GM12878 (cell line): ENCODE results near the gene ZDHHC22. TPM values are rescaled to one million over a fixed set of nuclear protein-coding genes. Genes with fewer than 3 reads are reported as not detected.

Experiments
- ATAC-seq: fragments of 200-7000 bp; cut with Tn5 transposase; 3 replicates; pipeline ENCODE4 v1.9.1; 2020; ENCODE audit warnings: mild to moderate bottlenecking, moderate library complexity
- BruUV-seq: library from RNA; stranded (reverse); fragments of 400-500 nt; replicated peaks from 2 replicates; lab custom pipeline; 2021; lab: Mats Ljungman, UMichigan
- CTCF ChIA-PET: fragments of 300-600 bp; sonication (Branson Sonifier 250); formaldehyde crosslinking; extraction: SDS; loops from one replicate; lab custom pipeline; 2021; ENCODE audit warnings: inconsistent platforms; lab: Yijun Ruan, JAX
- POLR2A ChIA-PET: fragments of 350-600 bp; formaldehyde crosslinking; extraction: SDS; loops from one replicate; lab custom pipeline; 2021; ENCODE audit warnings: inconsistent platforms; lab: Charles Lee
- RAD21 ChIA-PET: fragments of 300-600 bp; sonication (Branson Sonifier 250); formaldehyde crosslinking; loops from one replicate; lab custom pipeline; 2023; ENCODE audit warnings: antibody characterized with exemption; ENCODE audit not compliant: unreplicated experiment; lab: Charles Lee
- SMC1A ChIA-PET: fragments of 300-600 bp; sonication (Branson Sonifier 250); formaldehyde crosslinking; loops from one replicate; lab custom pipeline; 2023; ENCODE audit not compliant: unreplicated experiment, uncharacterized antibody; lab: Charles Lee
- DNase-seq: peaks from one replicate; pipeline ENCODE4 v3.0.0-alpha.2; 2011; ENCODE audit warnings: low read depth, low spot score
- FAIRE-seq: peaks from 3 replicates; lab custom pipeline; 2011; peaks lifted over from hg19 to GRCh38; lab: Jason Lieb, UNC
- H2AFZ ChIP-seq: 2 replicates; pipeline ENCODE4 v1.6.0; 2011; ENCODE audit warnings: low read depth, low read length, control low read depth; ENCODE audit not compliant: control insufficient read depth
- H3K27ac ChIP-seq: 2 replicates; pipeline ENCODE4 v1.5.1; 2011; ENCODE audit warnings: control low read depth; ENCODE audit not compliant: control insufficient read depth, insufficient read depth
- H3K27me3 ChIP-seq, 2 experiments: replicated peaks in 1 of 2; 2 replicates each; pipeline versions ENCODE4 v1.6.0 to v1.6.1; 2011; ENCODE audit warnings: low read length in 1 of 2; ENCODE audit not compliant: control insufficient read depth in 2 of 2, insufficient read depth in 2 of 2
- H3K36me3 ChIP-seq, 2 experiments: 2 replicates each; pipeline ENCODE4 v1.5.1; 2011; ENCODE audit warnings: low read length in 1 of 2; ENCODE audit not compliant: control insufficient read depth in 2 of 2, insufficient read depth in 2 of 2
- H3K4me1 ChIP-seq: 2 replicates; pipeline ENCODE4 v1.6.1; 2011; ENCODE audit warnings: mild to moderate bottlenecking, low read length, moderate library complexity, mixed read lengths; ENCODE audit not compliant: control insufficient read depth, insufficient read depth
- H3K4me2 ChIP-seq: 2 replicates; pipeline ENCODE4 v1.6.0; 2011; ENCODE audit warnings: control low read depth; ENCODE audit not compliant: control insufficient read depth, insufficient read depth
- H3K4me3 ChIP-seq: fragments of 200-600 bp; sonication (generic); 2 replicates; pipeline ENCODE4 v1.5.1; 2016
- H3K79me2 ChIP-seq: 2 replicates; pipeline ENCODE4 v1.6.0; 2011; ENCODE audit warnings: low read length; ENCODE audit not compliant: control insufficient read depth, insufficient read depth
- H3K9ac ChIP-seq: 2 replicates; pipeline ENCODE4 v1.8.0; 2011; ENCODE audit warnings: low read length, control low read depth, mixed read lengths; ENCODE audit not compliant: control insufficient read depth, insufficient read depth
- H3K9me3 ChIP-seq: replicated peaks from 3 replicates; pipeline ENCODE4 v1.5.1; 2011; ENCODE audit warnings: mild to moderate bottlenecking, low read length; ENCODE audit not compliant: control insufficient read depth, insufficient read depth
- H4K20me1 ChIP-seq: 2 replicates; pipeline ENCODE4 v1.6.0; 2011; ENCODE audit not compliant: control insufficient read depth, insufficient read depth
- CEBPB ChIP-seq, 2 experiments: fragments of 150-350 bp in 1 of 2; IDR thresholded peaks; 2 replicates each; pipeline ENCODE4 v1.6.1; 2012 to 2014; ENCODE audit warnings: low read depth in 2 of 2, low read length in 2 of 2, borderline replicate concordance in 1 of 2, inconsistent platforms in 1 of 2
- CREM ChIP-seq: IDR thresholded peaks from 2 replicates; pipeline ENCODE4 v1.6.1; 2014; ENCODE audit warnings: antibody characterized with exemption, low read depth
- ESRRA ChIP-seq: IDR thresholded peaks from 2 replicates; pipeline ENCODE4 v1.6.1; 2012; ENCODE audit warnings: mild to moderate bottlenecking, low read length, improper control_type of control experiment
- ETV6 ChIP-seq, 2 experiments: fragments of 450-650 bp in 1 of 2; IDR thresholded peaks in 1 of 2; conservative IDR thresholded peaks in 1 of 2; 2 replicates each; pipeline ENCODE4 v1.6.1; 2014; ENCODE audit warnings: antibody characterized with exemption in 1 of 2, borderline replicate concordance in 1 of 2, low read depth in 1 of 2, mild to moderate bottlenecking in 1 of 2, moderate library complexity in 1 of 2
- MEF2A ChIP-seq: IDR thresholded peaks from 2 replicates; pipeline ENCODE4 v1.6.1; 2011; ENCODE audit warnings: low read depth, mild to moderate bottlenecking, low read length, moderate library complexity; ENCODE audit not compliant: insufficient read depth
- MYC ChIP-seq: IDR thresholded peaks from 2 replicates; pipeline ENCODE4 v1.6.1; 2011; ENCODE audit warnings: mild to moderate bottlenecking, low read length, moderate library complexity, inconsistent platforms; ENCODE audit not compliant: insufficient read depth, insufficient replicate concordance, insufficient read length, severe bottlenecking
- NBN ChIP-seq: fragments of 450-650 bp; IDR thresholded peaks from 2 replicates; pipeline ENCODE4 v1.6.1; 2016
- PML ChIP-seq: IDR thresholded peaks from 2 replicates; pipeline ENCODE4 v1.6.1; 2012; ENCODE audit warnings: low read length, inconsistent platforms
- POLR2AphosphoS2 ChIP-seq: IDR thresholded peaks from 2 replicates; pipeline ENCODE4 v1.6.1; 2011; ENCODE audit warnings: low read depth, mild to moderate bottlenecking, low read length, improper control_type of control experiment, moderate library complexity
- POU2F2 ChIP-seq: IDR thresholded peaks from 3 replicates; pipeline ENCODE4 v1.6.1; 2011; ENCODE audit warnings: low read depth, mild to moderate bottlenecking, low read length, borderline replicate concordance
- RCOR1 ChIP-seq: conservative IDR thresholded peaks from 2 replicates; pipeline ENCODE4 v1.6.1; 2012; ENCODE audit warnings: low read depth, low read length, improper control_type of control experiment
- SMAD5 ChIP-seq: IDR thresholded peaks from 2 replicates; pipeline ENCODE4 v1.6.1; 2016; ENCODE audit warnings: antibody characterized with exemption, low read depth
- WRNIP1 ChIP-seq: IDR thresholded peaks from 2 replicates; pipeline ENCODE4 v1.6.1; 2011; ENCODE audit warnings: low read depth, low read length, improper control_type of control experiment, borderline replicate concordance
- YBX1 ChIP-seq: fragments of 450-650 bp; IDR thresholded peaks from 2 replicates; pipeline ENCODE4 v1.6.1; 2016; ENCODE audit warnings: antibody characterized with exemption
- WGBS: methylation state at CpG from one replicate; pipeline ENCODE4 v1.1.6; 2016; ENCODE audit warnings: low lambda C conversion rate; ENCODE audit not compliant: insufficient replicate concordance, insufficient coverage; ENCODE audit errors: missing lambda C conversion rate; 5-methylcytosine and 5-hydroxymethylcytosine counted together
- in situ Hi-C: fragments of 300-500 bp; cut with MboI; formaldehyde crosslinking; loops from 9 replicates; pipeline ENCODE4 v1.14.3; 2018; ENCODE audit warnings: mixed read lengths
- intact Hi-C: fragments of 100-400 bp; cut with micrococcal nuclease; formaldehyde crosslinking; loops from one replicate; pipeline ENCODE4 v1.14.2; 2022; ENCODE audit not compliant: unreplicated experiment
- polyA plus RNA-seq, 11 experiments: library from polyadenylated mRNA; depleted of rRNA in 4 of 11; unstranded in 6 of 11; stranded (reverse) in 5 of 11; fragments of >200 nt; fragmentation: Nextera tagmentation in 4 of 11; fragmentation: Illumina TruSeq in 1 of 11; extraction: Ambion mirVana in 4 of 11; extraction: Trizol in 1 of 11; gene quantifications; 1 replicate in 1 of 11; 2 replicates in 10 of 11; pipeline versions ENCODE4 v1.2.1 to v1.2.3, GENCODE V29; 2011 to 2016; ENCODE audit warnings: inconsistent platforms in 2 of 11, missing spikeins in 2 of 11, low read depth in 1 of 11
- total RNA-seq, 4 experiments: library from RNA; depleted of rRNA in 3 of 4; stranded (reverse); fragments of >200 nt in 3 of 4; fragmentation: Illumina TruSeq in 1 of 4; extraction: Trizol in 1 of 4; gene quantifications; 2 replicates each; pipeline versions ENCODE4 v1.2.1 to v1.2.3, GENCODE V29; 2013 to 2021
- TF ChIP-seq, protein P1 (sequence below): fragments of 450-650 bp; IDR thresholded peaks from 2 replicates; pipeline ENCODE4 v1.6.1; 2017; ENCODE audit warnings: mild to moderate bottlenecking, low read depth, inconsistent platforms; ENCODE audit not compliant: poor library complexity, severe bottlenecking
- TF ChIP-seq, protein P2 (sequence below): fragments of 450-650 bp; IDR thresholded peaks from 2 replicates; pipeline ENCODE4 v1.6.1; 2017; ENCODE audit warnings: borderline replicate concordance

The ZDHHC22 gene
- total and polyA plus RNA-seq, 10 of the 15 experiments (the other 5 are each of a cell fraction or from before 2014, with no cell fraction given), result 0.06 TPM; not detected in 9

GRCh38 chr14:77106666-77107065 is 34.9 kb downstream of the ZDHHC22 start:
- RAD21 ChIA-PET, result interaction anchor here (13.2 kb wide), 1 partner anchor 15 kb away, joined by 185 read pairs; no protein-coding TSS in a partner anchor
- no peaks in the 10 kb centered on the region for H3K27me3 ChIP-seq
- POLR2A ChIA-PET, result interaction anchor here (2.2 kb wide), 1 partner anchor 9 kb away, joined by 7 read pairs; no protein-coding TSS in a partner anchor
- no peaks in the 10 kb centered on the region for H3K4me1 ChIP-seq
- no peak overlapping the region for H2AFZ ChIP-seq
- SMC1A ChIA-PET, result interaction anchor here (0.9 to 21.4 kb wide), 2 partner anchors 12 to 1293 kb away, joined by 3 to 428 read pairs; no protein-coding TSS in a partner anchor
- H3K79me2 ChIP-seq, result peaks cover 2% of the 10 kb centered on the region
- H3K9me3 ChIP-seq, result no peaks in the 10 kb centered on the region
- FAIRE-seq (no peak), ATAC-seq (no peak), DNase-seq (no peak)
- no peaks in the 10 kb centered on the region for H4K20me1 ChIP-seq
- no peak overlapping the region for H3K9ac ChIP-seq
- H3K36me3 ChIP-seq, result peaks cover 0 to 18% of the 10 kb centered on the region in 2 experiments; a peak in 3 of 4 replicates
- in situ Hi-C loops (no loop called here), intact Hi-C loops (no loop called here)
- CTCF ChIA-PET, result interaction anchor here (1.2 to 21.9 kb wide), 2 partner anchors 12 to 28 kb away, joined by 3 to 445 read pairs; no protein-coding TSS in a partner anchor
- no peak overlapping the region for H3K4me2 ChIP-seq
- no peak overlapping the region for H3K27ac ChIP-seq
- BruUV-seq, result no TSS peak
- WGBS, result 66% methylated on average over 3 of the region's 3 CpGs
- H3K4me3 ChIP-seq, result no peak overlapping the region
- TF ChIP-seq POU2F2, result no peak
- no peak for TF ChIP-seq CREM
- TF ChIP-seq, protein P1, sequence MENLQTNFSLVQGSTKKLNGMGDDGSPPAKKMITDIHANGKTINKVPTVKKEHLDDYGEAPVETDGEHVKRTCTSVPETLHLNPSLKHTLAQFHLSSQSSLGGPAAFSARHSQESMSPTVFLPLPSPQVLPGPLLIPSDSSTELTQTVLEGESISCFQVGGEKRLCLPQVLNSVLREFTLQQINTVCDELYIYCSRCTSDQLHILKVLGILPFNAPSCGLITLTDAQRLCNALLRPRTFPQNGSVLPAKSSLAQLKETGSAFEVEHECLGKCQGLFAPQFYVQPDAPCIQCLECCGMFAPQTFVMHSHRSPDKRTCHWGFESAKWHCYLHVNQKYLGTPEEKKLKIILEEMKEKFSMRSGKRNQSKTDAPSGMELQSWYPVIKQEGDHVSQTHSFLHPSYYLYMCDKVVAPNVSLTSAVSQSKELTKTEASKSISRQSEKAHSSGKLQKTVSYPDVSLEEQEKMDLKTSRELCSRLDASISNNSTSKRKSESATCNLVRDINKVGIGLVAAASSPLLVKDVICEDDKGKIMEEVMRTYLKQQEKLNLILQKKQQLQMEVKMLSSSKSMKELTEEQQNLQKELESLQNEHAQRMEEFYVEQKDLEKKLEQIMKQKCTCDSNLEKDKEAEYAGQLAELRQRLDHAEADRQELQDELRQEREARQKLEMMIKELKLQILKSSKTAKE, result no peak
- TF ChIP-seq SMAD5, result no peak
- TF ChIP-seq YBX1, result no peak
- no peak for TF ChIP-seq WRNIP1
- no peak for TF ChIP-seq PML
- TF ChIP-seq POLR2AphosphoS2, result no peak
- TF ChIP-seq MEF2A, result no peak
- TF ChIP-seq CEBPB (IDR thresholded peaks at IDR 0.05; ENCODE audit: borderline replicate concordance in 1 of 2, low read depth in 2 of 2, low read length in 2 of 2), result no peak
- TF ChIP-seq, protein P2, sequence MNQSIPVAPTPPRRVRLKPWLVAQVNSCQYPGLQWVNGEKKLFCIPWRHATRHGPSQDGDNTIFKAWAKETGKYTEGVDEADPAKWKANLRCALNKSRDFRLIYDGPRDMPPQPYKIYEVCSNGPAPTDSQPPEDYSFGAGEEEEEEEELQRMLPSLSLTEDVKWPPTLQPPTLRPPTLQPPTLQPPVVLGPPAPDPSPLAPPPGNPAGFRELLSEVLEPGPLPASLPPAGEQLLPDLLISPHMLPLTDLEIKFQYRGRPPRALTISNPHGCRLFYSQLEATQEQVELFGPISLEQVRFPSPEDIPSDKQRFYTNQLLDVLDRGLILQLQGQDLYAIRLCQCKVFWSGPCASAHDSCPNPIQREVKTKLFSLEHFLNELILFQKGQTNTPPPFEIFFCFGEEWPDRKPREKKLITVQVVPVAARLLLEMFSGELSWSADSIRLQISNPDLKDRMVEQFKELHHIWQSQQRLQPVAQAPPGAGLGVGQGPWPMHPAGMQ, result no peak
- TF ChIP-seq MYC, result no peak
- TF ChIP-seq NBN, result no peak
- TF ChIP-seq ESRRA, result no peak
- TF ChIP-seq ETV6 (conservative IDR thresholded peaks at IDR 0.05 in 1 of 2, IDR thresholded peaks at IDR 0.05 in 1 of 2; ENCODE audit: borderline replicate concordance in 1 of 2, low read depth in 1 of 2), result no peak
- TF ChIP-seq RCOR1, result no peak
